HG03139 (cell line): ENCODE data around the gene PTCD2.

Experiments
- ATAC-seq: cut with Tn5 transposase; IDR thresholded peaks from one replicate; pipeline ENCODE4 v1.9.1; 2021; ENCODE audit not compliant: unreplicated experiment

The PTCD2 gene

DNA sequence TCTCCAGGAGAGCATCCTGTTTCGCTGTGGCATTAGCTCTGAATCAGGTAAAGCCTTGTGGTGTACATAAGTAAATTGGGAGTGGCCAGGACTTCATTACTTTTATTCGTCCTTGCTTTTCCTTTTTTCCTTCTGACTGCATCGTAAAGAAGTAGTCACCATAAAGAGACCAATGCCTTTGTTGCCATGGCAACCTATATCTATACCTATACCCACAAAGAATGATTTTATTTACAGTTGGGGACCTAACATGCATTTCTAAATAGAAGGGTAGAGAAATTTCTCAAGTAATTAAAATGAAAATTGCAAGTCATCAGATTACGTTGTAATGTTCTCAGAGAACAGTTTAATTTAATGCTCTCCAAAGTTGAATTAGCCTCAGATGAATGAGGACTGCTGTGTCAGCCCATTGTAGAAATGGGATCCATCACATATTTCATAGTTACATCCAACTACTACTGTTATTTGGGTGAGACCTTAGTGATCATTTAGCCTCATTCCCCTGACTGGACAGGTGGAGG is 18.6 kb downstream of the PTCD2 start:
- no peak for ATAC-seq

DNA sequence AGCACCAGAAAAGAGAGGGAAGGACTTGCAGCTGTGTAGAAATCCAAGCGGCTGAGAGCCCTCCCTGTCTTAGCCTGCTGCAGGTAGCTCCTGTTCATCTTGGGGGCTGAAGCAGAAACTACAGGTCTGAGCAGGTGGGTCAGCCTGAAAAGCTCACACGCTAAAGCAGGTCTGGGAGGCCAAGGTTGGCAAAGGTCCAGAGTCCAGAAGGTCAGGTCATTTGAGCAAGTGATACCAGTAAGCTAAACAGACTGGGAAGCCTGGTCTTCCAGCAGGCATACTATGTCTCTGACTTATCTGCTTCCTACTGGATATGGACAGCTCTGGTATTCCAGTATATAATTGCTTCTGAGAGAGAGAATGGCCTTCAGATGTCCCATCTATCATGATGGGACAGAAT is 26.2 kb downstream of the PTCD2 start:
- ATAC-seq: no peak

- no peak for ATAC-seq
Observed at GRCh38 chr5:72347801-72348308, 27.7 kb downstream of the PTCD2 start.

GRCh38 chr5:72351376-72351775 is 31.2 kb downstream of the PTCD2 start:
- no peak for ATAC-seq

GRCh38 chr5:72352616-72353015 is 32.4 kb downstream of the PTCD2 start:
- no peak for ATAC-seq

- no peak for ATAC-seq
Observed at GRCh38 chr5:72353046-72353445, 32.9 kb downstream of the PTCD2 start.

- ATAC-seq: no peak
Observed at GRCh38 chr5:72355706-72356299, 35.6 kb downstream of the PTCD2 start.

DNA sequence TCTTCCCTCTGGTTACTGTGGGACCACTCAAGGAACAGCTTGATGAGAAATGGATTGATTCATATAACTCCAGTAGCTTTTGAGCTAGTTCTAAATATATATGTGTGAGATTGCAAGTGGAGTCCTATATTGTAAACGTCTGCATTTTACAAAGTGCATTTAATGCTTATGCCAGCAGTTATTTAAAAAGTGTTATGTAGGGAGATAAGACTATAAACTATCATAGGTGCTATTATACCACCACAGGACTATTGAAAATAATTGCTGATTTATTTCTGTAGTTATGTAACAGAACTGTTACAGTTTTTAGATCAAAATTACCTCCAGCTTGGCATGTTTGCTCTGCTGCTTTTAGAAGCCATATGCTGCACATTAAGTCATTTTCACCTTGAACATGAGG is 36.2 kb downstream of the PTCD2 start:
- ATAC-seq: no peak

DNA sequence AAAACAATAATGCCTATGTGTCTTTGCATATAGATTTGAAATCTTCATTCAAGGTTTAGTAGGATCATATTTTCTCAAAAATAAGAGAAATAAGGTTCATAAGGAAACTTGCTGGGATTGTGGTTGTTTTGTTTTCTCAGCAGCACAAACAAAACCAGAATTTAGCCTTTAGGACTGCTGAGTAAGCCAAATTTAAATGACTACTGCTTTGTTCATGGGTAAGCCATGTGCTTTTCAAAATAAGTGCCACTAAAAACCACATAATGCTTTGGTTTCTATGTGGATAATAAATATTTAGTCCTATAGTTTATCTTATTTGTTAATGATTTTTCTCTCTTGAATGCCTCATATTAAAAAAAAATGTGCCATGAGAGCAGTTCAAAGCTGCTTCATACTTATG is 38.8 kb downstream of the PTCD2 start:
- ATAC-seq: no peak

DNA sequence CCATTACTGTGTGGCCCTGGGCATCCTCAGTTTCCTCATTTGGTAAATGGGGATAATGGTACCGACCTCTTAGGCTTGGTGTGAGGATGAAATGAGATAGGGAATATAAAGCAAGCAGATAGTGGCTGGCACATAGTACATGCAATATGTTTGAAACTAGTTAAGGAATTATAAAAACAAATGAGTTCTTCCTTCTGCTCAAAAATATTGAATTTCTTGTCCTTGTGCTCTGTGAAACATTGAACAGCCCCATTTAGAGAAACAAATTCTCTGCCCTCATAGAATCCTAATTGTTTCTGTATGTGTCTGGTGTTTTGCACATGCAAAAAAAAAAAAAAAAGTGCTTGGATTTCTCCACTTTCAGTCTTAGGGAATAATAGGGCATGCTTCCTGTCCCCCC is 39.7 kb downstream of the PTCD2 start:
- ATAC-seq: no peak

DNA sequence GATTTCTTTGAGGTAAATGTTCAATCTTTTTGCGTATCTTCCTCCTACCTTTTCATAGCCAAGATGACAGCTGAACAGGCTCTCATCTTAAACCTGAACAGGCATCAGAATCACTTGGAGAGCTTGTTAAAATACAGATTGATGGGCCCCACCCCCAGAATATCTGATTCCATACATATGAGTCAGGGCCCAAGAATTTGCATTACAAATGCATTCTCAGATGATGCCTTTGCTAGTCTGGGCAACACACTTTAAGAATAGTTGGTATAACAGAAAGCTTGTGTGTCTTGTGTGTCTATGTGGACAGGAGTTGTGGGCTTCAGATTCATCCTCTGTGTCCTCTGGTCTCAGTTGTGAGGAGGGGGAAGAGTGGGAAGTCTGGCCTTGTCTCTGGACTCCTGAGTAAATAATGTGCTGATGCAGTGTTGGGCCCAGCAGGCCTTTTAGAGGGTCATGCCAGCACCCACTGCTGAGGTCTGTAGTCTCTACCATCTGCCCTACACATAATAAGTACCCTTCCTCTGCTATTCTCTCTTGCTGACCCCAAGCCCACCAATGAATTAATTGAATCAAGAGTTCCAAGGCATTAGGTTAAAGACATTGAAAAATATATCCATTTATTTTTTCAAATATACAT is 43.1 kb downstream of the PTCD2 start:
- no peak for ATAC-seq

- no peak for ATAC-seq
Observed at GRCh38 chr5:72364171-72364570, 44.0 kb downstream of the PTCD2 start.

DNA sequence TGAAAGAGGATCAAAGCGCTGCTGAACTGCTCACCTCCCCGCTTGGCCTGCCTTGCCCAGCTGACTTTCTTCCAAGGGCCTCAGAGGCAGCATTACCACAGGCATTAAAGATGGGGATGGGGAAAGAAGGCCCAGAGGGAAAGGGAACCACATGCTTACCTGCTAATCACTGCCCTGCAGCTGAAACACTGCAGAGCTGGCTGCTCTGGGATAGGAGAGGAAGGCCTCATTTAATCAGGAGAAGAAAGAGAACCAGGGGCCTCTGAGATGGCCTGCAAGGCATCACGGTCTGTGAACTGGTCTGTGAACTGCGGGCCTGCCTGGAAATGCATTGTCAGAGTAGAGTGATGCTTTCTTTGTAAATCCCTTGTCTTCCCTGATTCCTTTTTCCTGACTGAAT is 44.8 kb downstream of the PTCD2 start:
- no peak for ATAC-seq

- peak; percentile 75 for ATAC-seq
Observed at GRCh38 chr5:72366324-72366976, 46.3 kb downstream of the PTCD2 start.

- ATAC-seq: no peak
Observed at GRCh38 chr5:72368271-72368670, 48.1 kb downstream of the PTCD2 start.

DNA sequence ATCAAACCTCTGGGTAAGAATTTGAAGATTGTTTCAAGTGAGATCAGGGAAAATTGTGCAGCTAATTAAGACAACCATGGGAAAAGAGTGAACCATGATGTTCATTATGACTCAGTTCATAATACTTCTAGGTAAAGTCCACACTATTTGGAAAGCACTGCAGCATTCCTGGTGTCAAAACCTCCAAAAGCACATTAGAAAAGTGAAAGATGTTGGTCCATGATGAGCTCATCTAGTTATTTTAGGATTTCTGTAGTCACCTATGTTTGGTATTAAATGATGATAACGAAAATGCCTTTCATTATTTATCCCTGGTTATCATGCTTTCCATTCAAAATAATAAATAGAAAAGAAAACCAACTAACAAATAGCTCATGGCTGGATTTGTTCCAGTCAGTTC is 49.1 kb downstream of the PTCD2 start:
- no peak for ATAC-seq

- ATAC-seq: no peak
Observed at GRCh38 chr5:72369711-72370110, 49.5 kb downstream of the PTCD2 start.

GRCh38 chr5:72372331-72372730 is 52.2 kb downstream of the PTCD2 start:
- ATAC-seq: no peak

GRCh38 chr5:72372923-72373322 is 52.8 kb downstream of the PTCD2 start:
- ATAC-seq: no peak

DNA sequence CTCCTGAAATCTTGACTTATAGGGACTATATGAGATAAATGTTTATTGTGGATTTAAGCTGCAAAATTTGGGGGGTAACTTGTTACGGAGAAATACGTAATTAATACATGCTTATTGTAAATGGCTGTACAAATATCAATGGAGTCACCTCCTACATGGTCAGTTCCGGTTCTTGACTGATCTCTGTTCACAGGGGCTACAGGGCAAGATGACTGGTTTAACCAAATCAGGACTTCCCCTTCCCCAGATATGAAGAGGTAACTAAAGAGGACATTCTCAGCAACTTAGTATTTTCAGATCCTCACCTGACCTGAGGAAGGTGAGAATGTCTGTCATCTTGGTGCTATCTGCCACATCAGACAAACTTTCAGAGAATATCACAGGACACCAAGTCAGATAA is 54.7 kb downstream of the PTCD2 start:
- ATAC-seq: no peak

- ATAC-seq: no peak
Observed at GRCh38 chr5:72376381-72376780, 56.2 kb downstream of the PTCD2 start.
